Heart left ventricle (tissue), 13 donors: ENCODE results near the gene PALD1.

Experiments used
- POLR2A ChIP-seq, 2 donors: fragments of 450-650 bp; IDR thresholded peaks; one replicate each; pipeline ENCODE4 v1.6.1; 2017; ENCODE audit warnings: antibody characterized with exemption in 2 of 2, mild to moderate bottlenecking in 2 of 2, moderate library complexity in 2 of 2
- TF ChIP-seq, protein P1 (sequence below), 12 donors: fragments of 200-600 bp; sonication (generic) in 4 of 12; IDR thresholded peaks; one replicate each; pipeline versions ENCODE4 v1.5.0 to v1.8.0; 2018 to 2022; ENCODE audit warnings: antibody characterized with exemption in 12 of 12, mild to moderate bottlenecking in 5 of 12
- donor health status: ischemic (EF 13 %, LVEDD 7.1; RV severe dilation, severe dysfunction).
- donor health status: DM: no; HTN: yes; CAD: no.
- donor health status: DM: no; HTN: no; CAD: no.
- donor health status: ischemic (EF 25% LVEDD 6.9; RV normal size, moderate dysfunction).
- donor health status: ischemic (EF 25% LVEDD 5.7; RV mildly dilated, moderate dysfunction).
- donor health status: ischemic (EF 35%, LVEDD 5.7; RV mildly dilated, moderate dysfunction).
- donor health status: nonischemic (EF 11% LVEDD 7.7; RV severe dilation, severe dysfunction).
- donor health status: DM: yes; HTN: yes; CAD: no.
- donor health status: PGD.
- donor health status: ischemic (EF 29% LVEDD 5.4; RV normal size, mild dysfunction).
- donor health status: nonischemic (EF 23%, LVEDD 6.1; RV moderate dilation, normal function).

GRCh38 chr10:70530315-70530714, 51.7 kb downstream of the PALD1 start:
- TF ChIP-seq, protein P1, sequence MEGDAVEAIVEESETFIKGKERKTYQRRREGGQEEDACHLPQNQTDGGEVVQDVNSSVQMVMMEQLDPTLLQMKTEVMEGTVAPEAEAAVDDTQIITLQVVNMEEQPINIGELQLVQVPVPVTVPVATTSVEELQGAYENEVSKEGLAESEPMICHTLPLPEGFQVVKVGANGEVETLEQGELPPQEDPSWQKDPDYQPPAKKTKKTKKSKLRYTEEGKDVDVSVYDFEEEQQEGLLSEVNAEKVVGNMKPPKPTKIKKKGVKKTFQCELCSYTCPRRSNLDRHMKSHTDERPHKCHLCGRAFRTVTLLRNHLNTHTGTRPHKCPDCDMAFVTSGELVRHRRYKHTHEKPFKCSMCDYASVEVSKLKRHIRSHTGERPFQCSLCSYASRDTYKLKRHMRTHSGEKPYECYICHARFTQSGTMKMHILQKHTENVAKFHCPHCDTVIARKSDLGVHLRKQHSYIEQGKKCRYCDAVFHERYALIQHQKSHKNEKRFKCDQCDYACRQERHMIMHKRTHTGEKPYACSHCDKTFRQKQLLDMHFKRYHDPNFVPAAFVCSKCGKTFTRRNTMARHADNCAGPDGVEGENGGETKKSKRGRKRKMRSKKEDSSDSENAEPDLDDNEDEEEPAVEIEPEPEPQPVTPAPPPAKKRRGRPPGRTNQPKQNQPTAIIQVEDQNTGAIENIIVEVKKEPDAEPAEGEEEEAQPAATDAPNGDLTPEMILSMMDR (IDR thresholded peaks at IDR 0.05) = no peak
- no peak for TF ChIP-seq POLR2A (IDR thresholded peaks at IDR 0.05)
